Measurements from ENCODE around the gene RBMX.

Gene RBMX

DNA sequence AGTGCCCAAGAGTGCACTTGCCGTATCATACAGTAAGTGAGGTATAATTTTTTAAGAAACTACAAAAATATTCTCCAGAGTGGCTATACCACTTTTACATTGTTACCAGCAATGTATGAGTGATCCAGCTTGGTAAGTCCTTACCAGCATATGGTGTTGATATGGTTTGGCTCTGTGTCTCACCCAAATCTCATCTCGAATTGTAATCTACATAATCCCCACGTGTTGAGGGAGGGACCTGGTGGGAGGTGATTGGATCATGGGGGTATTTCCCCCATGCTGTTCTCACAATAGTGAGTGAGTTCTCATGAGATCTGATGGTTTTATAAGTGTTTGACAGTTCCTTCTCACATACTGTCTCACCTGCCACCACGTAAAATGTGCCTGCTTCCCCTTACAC lies 44.8 kb downstream of the RBMX start:
- DNase-seq (ENCODE audit: low read depth) = no peak

DNA sequence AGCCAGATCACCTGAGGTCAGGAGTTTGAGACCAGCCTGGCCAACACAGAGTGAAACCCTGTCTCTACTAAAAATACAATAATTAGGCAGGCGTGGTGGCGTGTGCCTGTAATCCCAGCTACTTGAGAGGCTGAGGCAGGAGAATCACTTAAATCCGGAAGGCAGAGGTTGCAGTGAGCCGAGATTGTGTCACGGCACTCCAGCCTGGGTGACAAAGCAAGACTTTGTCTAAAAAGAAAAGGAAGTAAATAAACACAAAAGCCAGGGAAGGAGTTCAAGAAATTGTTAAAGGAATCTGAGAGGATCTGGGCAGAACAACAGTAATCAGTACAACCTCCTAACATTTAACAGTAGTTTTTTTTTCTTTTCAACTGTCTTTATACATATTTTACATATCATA lies 51.1 kb downstream of the RBMX start:
- DNase-seq (ENCODE audit: low read depth) = no peak

DNA sequence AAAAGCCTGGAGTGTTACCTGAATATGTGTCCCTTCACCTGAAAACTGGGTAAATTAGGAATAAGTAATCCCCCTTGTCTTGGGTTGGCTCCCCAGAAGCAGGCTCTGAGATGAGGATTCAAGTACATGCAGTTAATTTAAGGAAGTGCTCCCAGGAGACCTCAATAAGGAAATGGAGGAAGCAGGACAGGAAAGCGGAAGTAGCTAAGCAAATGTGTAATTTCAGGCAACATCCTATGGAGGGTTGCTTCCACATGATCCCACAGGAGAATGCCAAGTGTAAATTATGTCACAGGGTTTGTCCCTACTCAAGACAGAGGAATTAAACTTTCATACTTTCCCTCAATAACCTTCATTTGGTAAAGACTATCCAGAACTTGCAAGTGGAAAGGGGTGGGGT lies 51.7 kb downstream of the RBMX start:
- no peak for DNase-seq (ENCODE audit: low read depth)

DNA sequence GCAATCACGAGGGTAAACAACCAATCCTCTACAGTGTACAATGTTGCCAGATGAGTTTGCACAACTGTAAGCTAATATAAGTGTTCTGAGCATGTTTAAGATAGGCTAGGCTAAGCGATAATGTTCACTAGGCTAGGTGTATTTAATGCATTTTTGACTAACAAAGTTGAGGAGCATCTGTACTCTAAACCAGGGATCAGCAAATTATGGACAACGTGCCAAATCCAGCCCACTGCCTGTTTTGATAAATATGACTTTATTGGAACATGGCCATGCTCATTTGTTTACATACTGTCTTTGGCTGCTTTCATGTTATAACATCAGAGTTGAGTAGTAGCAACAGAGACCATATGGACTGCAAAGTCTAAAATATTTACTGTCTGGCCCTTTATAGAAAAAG lies 53.5 kb downstream of the RBMX start:
- no peak for DNase-seq (ENCODE audit: low read depth)

- DNase-seq (ENCODE audit: low read depth) = no peak
These were observed 54.8 kb downstream of the RBMX start for GRCh38 chrX:136825771-136826170.

Data from activated gamma-delta T cell treated with anti-CD3 and anti-CD28 coated beads, Interleukin-2, amount 50 U/mL, for 16 hours (primary cell).